Left colon (tissue), 2 donors: ENCODE data around the gene SMAD7. TPM values are rescaled to one million over a fixed set of nuclear protein-coding genes. Genes with fewer than 3 reads are reported as not detected.

ENCODE experiments used
- ATAC-seq: fragments of 200-7000 bp; cut with Tn5 transposase; one replicate; pipeline ENCODE4 v1.9.1; 2020; ENCODE audit warnings: mild to moderate bottlenecking, moderate library complexity
- DNase-seq, 2 donors: peaks; one replicate each; pipeline ENCODE4 v3.0.0-alpha.2; 2020
- intact Hi-C, 2 donors: fragments of 100-400 bp; cut with DNase I in 1 of 2; cut with micrococcal nuclease in 1 of 2; formaldehyde crosslinking; loops; one replicate each; pipeline versions ENCODE4 v1.11.2 to v1.14.0; 2022; cut with DNase I, micrococcal nuclease
- total RNA-seq, 2 donors: library from RNA; stranded (reverse); fragmentation: NEBNext Ultra II Directional; extraction: Animal tissue kit (Norgen Biotek cat#: 25700); gene quantifications; one replicate each; pipeline ENCODE4 v1.2.1, GENCODE V29; 2021
- donor health status: DM: no; HTN: no; CAD: no.
- donor health status: DM: yes; HTN: yes; CAD: no.

Gene SMAD7
- total RNA-seq, 2 donors from 2014 or later, result 36.4 to 50.0 TPM

- DNase-seq, result no peak
- intact Hi-C loops, result no loop called here
Observed at GRCh38 chr18:48892146-48892855, 58.5 kb downstream of the SMAD7 start.

DNA sequence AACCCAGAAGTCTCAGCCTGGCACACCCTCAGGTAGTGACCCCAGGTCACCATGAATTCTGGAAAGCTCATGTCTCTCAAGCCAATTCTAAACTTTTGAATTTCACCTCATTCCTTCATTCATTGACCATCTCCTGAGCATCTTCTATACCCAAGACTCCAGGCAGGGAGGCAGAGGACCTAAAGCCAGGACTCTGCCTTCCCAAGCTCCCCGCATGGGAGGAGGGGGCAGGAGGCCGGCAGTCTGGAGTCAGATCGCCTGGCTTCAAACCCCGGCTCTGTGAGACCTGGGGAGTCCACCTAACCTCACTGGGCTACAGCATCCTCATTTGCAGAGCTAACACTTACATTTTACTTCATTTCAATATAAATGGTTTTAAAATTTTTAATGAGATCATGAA is 59.0 kb downstream of the SMAD7 start:
- intact Hi-C loops, result no loop called here
- ATAC-seq, result no peak

More at GRCh38 chr18:48892146-48892855, 58.5 kb downstream of the SMAD7 start:
- ATAC-seq, result no peak

GRCh38 chr18:48889981-48890762 is 60.6 kb downstream of the SMAD7 start:
- DNase-seq (no peak), ATAC-seq (no peak)
- intact Hi-C loops, result no loop called here

More for the DNA sequence above, 59.0 kb downstream of the SMAD7 start:
- DNase-seq, result no peak

DNA sequence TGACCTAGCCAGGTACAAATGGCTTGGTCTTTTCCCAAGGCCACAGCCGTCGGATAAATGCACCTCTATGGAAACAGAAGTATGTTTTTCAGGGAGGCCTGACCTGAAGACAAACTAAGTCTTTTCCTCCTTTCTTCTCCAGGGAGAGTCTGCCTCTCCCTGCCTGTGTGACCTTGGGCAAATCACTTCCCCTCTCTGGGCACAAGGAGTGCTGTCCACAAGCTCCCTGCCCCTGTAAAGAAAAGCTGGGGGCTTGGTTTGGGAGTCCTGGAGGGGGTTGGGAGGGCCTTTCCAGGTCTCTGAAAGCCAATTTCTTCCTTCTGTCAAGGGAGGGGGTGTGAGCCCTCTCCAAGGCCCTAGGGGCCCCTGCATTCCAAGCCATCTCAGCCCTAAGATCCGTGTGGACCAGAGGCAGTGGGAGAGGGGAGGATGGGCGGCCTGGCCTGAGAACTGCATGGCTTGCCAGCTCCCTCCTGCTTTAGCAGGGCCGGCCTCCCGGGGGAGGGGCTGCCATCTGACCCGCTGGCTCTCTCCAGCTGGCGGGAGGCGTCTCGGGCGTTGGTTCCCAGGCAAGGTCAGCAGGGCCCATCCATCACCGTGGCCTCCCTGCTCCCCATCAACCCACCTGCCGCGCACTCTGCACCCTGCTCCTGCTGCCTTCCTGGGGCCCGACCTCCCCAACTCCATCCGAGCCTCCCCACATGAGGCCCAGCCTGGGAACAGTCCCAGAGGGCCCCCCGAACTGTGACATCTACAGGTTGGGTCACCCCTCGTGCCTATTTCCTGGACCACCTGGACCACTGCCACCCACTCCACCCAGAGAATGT is 61.4 kb downstream of the SMAD7 start:
- intact Hi-C loops, result no loop called here
- ATAC-seq (no peak), DNase-seq (peak in 1 of 2 donors; percentile 40)

GRCh38 chr18:48888773-48889080 is 62.0 kb downstream of the SMAD7 start:
- no peak for DNase-seq
- intact Hi-C loops, result no loop called here
- ATAC-seq, result no peak

DNA sequence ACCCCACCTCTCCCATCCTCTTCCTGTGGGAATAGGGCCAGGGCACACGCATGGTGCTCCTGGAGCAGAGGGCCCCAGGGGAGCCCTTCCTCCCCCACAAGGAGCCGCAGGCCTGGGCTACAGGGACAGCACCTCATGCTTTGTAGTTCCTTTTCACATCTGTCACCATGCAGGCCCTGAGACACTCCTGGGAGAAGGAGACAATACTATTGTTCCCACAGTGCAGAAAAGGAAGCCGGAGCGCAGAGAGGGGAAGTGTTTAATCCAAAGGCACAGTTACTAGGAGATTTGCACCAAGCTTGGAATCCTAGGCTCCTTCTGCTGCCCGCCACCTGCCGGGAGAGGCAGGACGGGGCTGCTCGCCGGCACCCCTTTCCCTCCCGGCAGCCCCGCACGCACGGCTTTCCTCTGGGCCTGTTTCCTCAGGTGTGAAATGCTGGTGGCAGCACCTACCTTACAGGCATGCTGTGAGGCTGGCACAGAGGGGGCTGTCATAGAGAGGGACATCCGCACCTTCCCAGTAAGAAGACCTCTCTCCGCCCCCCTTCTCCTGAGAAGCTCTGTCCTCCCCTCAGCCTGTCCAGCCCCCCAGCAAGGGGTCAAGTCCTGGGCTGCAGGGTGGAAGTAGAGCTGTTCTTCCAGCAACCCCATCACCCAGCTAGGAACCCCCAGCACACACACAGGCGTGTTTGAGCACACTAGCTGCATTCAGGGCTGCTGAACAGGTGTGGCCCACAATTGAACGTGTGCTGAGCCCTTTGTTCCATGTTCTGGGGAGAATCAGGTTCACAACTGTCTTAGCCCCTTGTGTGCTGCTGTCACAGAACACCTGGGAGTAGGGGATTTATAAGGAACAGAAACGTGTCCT is 62.6 kb downstream of the SMAD7 start:
- no peak for ATAC-seq
- no peak for DNase-seq
- intact Hi-C loops, result no loop called here

DNA sequence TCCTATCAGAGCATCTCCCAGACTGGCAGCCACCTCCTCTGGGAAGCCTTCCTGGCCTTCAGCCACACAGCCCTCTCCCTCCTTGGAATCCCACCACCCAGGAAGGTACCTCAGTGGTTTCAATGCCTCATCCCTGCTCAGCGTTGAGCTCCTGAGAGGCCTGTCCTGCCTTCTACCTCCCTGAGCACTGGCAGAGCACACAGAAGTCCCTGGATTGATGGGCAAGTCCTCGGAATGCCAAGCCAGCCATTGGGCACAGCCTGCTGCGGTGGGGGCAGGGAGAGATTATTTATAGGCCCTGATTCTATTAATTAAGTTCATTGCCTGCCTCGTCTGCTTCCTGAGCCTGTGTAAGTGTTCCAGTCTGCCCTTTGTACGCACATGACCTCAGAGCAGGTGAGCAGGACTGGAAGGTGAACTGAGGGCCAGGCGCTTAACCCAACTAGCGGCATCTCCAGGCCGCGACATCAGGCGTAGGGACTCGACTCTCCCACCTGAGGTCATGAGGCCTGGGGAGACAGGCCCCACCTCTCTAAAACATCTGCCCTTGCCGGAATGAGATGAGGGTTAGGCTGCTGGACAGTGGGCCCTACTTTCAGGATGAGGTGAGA is 63.4 kb downstream of the SMAD7 start:
- ATAC-seq (no peak), DNase-seq (no peak)
- intact Hi-C loops, result no loop called here

DNA sequence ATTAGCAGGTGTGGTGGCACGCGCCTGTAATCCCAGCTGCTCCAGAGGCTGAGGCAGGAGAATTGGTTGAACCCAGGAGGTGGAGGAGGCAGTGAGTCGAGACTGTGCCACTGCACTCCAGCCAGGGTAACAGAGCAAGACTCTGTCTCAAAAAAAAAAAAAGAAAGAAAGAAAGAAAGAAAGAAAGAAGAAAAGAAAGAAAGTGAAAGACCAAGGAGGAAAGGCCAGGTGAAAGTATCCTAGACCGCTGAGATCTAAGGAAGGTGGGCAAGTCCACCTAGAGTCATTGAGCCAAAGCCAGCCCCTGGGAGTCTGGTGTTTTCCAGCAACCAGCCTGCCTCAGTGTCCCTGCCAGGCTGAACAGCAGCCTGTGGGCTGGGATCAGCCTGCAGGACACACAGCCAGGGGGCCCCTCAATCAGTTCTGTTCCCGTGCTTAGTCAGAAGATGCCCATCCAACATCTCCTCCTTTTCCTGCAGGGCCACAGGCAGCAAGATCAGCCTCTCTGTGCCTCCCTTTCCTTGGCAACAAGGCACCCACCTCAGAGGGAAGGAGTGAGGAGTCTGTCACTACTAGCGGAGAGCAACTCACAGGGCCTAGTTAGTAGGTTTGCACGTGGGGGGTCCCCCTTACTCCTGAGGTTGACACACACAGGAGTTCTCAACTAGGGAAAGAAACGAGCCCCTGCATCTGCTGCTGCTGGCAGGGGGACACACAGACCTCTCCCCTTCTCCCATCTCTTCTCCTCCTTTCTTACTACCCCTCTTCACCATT is 64.1 kb downstream of the SMAD7 start:
- no peak for ATAC-seq
- intact Hi-C loops, result no loop called here
- DNase-seq, result no peak

- no peak for ATAC-seq
- no peak for DNase-seq
- intact Hi-C loops, result no loop called here
Observed at GRCh38 chr18:48885924-48886400, 64.8 kb downstream of the SMAD7 start.

DNA sequence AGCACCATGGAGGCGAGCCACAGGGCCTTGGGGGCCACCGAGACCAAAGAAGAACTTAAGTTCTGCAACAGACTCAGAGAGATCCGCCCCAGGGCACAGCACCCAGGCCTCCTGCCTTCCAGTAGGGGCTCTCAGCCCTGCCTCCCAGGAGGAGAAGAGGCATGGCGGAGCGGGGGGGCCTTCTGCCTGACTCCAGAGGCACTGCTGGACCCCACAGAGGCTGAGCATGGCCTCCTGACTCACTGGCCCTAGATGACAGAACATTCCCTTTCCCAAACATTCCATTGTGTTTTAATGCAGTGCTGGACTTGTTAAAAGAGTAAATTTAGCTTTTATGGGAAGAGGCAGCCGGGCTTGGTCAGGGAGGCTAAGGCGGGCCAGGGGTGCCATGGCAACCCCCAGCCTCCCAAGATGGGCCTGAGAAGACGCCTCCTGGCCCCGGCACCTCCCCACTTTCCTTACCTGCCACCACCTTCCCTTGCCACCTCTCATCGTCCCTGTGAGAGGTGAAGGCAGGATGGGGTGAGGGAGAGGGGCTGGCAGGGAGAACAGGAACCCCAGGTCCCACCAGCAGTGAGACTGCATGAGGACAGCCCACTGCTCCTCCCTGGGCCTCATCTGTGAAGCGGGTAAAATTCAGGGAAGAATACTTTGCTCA is 65.4 kb downstream of the SMAD7 start:
- DNase-seq, result no peak
- ATAC-seq, result no peak
- intact Hi-C loops, result no loop called here

- DNase-seq (no peak), ATAC-seq (no peak)
- intact Hi-C loops, result no loop called here
Observed at GRCh38 chr18:48884771-48885170, 66.0 kb downstream of the SMAD7 start.

GRCh38 chr18:48884306-48884705 is 66.5 kb downstream of the SMAD7 start:
- intact Hi-C loops, result no loop called here
- DNase-seq, result no peak
- no peak for ATAC-seq

- DNase-seq (no peak), ATAC-seq (no peak)
- intact Hi-C loops, result no loop called here
Observed at GRCh38 chr18:48882379-48882778, 68.4 kb downstream of the SMAD7 start.

GRCh38 chr18:48880931-48881330 is 69.8 kb downstream of the SMAD7 start:
- no peak for ATAC-seq
- intact Hi-C loops, result no loop called here
- no peak for DNase-seq

DNA sequence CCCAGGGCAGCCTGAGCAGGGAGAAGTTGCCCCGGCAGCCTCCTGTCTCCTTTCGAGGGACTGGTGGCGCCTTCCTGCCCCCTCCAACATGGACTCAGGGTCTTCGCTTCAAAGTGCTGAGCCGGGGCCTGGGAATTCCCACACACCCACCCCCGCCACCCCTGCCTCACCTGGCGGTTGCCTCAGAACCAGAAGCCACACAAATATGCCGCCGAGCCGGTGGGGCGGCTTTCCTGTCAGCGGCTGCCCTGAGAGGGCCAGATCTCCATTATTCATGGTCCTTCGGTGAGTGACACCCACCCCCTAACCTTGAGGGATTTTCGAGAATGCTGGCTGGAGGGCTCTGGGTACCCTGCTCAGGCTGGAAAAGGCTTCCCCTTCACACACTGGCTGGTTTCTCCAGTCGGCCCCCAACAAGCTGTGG is 71.7 kb downstream of the SMAD7 start:
- intact Hi-C loops, result no loop called here
- ATAC-seq (no peak), DNase-seq (no peak)

GRCh38 chr18:48878471-48878870 is 72.3 kb downstream of the SMAD7 start:
- no peak for DNase-seq
- intact Hi-C loops, result no loop called here
- no peak for ATAC-seq

- intact Hi-C loops, result no loop called here
- ATAC-seq (no peak), DNase-seq (no peak)
Observed at GRCh38 chr18:48877941-48878340, 72.8 kb downstream of the SMAD7 start.
